SIG-M5 (cell line): Measurements from ENCODE around the gene MAPKAP1.

Source experiments
- DNase-seq: peaks from one replicate; lab custom pipeline; 2025; lab: John Stamatoyannopoulos, UW

The MAPKAP1 gene

DNA sequence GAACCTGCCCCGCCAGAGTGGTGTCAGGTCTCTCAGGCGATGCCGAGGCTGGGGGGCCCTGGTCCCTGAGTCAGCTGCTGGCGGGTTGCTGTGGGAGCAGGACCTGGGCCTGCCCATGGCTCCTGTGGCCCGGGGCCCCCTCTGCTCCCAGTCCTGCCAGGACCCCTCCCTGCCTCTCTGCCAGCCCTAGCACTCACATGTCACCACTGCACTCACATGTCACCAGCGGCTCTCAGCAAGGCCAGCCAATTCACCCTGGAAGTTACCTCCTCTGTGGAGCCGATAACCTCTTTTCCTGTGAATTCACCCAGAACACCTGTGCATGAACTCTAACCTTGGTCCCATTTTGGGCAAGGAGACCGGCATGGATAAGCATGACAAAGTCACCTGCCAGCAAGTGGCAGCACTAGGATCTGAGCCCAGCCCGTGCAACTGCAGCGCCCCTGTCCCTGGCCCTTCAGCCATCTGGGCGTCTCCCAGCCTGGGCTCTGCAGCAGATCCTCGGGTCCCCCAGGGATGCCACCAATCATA lies 275.2 kb downstream of the MAPKAP1 start:
- no peak for DNase-seq

DNA sequence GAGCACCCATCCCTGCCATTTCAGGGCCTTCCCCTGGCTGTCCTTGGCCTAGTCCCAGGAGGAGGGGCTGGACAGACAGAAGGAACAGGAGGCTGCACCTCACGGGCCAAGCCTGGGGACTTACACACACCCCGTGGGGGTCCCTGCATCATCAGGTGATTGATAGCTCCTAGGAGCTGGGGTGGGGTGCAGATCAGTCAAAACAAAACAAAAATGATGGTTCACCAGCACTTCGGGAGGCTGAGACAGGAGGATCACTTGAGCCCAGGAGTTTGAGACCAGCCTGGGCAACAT lies 276.0 kb downstream of the MAPKAP1 start:
- no peak for DNase-seq

DNA sequence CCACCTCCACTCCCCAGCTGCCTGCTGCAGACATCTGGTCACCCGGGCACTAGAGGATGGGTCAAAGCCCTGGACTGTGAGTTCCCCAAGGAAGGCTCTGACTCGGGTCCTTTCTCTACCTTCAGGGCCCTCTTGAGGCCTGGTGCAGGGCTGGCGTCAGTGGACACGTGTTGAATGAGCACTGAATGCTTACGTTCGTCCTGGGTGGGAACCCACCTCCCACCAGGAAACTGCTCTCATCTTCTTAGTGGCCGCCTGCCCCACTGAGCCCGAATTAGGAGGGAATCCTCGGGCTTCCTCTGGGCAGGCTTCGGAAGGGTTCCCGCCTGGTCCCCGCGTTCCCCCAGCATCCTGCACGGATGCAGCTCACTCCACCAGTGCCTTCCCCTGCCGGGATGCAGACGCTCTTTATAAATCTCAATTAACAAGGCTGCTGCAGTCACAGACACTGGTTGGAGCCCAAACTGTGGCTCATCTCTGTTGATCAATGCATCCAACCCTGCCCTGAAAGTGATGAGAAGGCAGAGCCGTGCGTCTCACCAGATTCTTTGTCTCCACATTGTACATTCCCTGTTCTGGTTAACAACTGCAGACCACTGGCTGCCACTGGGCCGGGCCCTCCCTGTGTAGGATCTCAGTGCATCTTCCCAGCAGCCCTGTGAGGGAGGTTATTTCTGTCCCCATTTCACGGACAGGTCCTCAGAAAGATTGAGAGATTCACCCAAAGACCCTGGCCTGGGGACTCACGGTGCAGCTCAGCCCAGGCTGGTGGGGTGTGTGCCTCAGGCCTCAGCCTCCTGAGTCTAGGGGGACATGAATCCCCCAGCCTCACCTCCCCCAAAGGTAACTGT lies 276.6 kb downstream of the MAPKAP1 start:
- DNase-seq: no peak

DNA sequence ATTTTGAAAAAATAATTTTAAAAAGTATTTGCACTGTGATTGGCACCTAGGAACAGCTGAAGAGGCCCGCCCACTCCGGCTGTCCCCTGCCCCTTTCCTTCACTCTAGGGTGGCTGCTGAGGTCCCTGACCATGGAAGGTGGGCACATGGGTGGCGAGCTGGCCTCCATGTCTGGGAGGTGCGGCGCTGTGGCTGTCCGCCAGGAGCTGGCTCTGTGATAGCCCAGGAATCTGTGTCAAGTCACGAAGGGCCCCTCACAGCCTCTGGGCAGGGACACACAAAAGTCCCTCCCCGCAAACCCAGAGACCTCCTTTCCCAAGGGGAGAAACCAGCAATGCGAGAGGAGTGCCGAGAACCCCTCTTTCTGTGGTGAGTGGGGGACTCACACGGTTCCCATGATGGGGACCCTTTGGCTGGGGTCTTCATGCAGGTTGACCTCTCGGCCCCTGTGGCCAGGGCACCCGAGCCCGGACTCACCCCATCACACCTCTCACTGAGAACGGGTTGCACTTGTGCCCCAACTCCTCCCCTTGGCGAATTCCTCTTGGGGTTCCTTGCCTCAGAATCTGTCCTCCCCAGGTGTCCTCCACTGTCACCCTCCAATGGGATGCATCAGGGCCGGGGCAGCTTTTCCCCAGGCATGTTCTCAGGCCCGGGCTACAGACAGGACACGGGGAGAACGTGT lies 277.4 kb downstream of the MAPKAP1 start:
- DNase-seq: no peak

DNA sequence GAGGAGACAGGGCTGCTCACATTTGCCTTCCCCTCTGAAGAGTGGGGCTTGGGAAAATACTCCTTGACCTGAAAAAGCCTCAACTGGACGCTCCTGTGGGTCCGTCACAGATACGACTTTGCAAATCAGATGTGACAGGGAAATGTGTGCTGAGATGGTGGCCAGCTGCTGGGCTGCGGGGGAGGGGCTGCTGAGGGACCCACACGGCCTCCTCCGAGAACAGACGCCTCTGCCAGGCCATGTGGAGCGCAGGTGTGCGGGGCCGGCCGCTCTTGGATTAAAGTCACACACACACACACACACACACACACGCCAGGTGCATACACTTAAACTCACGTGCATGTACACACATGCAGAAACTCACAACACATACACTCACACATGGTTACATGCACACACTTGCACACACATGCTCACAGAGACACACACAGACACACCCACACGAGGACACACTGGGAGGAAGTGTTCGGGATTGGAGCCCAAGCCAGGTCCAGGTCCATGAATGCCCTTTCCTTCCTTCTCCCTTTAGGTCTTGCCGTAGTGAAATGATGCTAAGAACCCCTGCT lies 278.0 kb downstream of the MAPKAP1 start:
- DNase-seq: no peak

DNA sequence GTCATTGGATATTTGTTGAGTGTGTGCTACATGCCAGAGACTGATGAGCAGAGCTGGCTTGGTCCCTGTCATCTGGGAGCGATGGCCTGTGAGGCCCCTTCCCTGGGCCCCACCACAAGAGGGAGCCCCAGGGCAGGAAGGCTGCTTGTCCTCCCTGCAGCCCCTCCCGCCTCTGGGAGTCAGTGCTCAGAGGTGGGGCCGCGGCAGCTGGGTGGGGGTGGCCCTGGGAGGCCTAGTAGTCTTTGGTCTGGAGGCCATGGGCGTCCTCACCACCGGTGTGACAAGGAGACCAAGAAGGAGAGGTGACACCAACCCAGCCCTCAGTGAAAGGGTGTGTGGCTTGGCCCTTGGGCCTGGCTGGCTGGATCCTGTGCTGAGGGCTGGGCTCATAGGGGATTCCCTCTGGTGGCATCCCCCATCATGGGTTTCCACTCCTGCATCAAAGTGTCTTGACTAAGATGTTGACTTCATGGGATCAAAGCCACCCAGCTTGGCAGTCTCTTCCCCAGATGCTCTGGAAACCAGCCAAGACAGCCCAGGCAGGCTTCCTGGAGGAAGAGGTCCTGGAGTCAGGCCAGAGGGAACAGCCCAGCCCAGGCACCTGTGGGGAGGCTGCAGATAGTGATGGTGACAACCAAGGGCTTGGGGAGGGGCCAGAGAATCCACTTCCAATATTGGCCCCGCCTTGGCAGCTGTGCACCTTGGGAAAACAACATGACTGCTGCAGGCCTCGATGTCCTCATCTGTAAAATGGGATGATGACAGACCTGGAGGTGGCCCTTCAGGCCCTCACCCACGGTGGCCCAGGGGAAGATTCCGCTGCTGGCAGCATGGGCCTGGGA lies 278.7 kb downstream of the MAPKAP1 start:
- no peak for DNase-seq

DNA sequence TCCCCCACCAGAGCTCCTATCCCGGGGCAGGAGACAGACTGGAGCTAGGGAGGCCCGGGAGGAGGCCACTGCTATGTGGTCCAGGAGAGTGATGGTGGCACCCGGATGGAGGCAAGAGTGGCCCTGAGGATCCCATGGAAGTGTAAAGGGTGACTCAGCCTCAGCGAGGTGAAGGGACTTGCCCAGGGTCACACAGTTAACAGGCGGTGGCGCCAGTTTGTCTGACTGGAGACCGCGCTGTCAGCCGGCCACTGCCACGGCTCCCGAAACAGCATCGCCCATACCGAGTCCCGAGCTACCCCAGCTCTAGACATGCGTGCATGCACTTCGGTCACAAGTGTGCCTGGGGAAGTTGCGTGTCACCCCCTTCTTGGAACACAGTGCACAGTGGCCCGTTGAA lies 279.5 kb downstream of the MAPKAP1 start:
- DNase-seq: no peak

DNA sequence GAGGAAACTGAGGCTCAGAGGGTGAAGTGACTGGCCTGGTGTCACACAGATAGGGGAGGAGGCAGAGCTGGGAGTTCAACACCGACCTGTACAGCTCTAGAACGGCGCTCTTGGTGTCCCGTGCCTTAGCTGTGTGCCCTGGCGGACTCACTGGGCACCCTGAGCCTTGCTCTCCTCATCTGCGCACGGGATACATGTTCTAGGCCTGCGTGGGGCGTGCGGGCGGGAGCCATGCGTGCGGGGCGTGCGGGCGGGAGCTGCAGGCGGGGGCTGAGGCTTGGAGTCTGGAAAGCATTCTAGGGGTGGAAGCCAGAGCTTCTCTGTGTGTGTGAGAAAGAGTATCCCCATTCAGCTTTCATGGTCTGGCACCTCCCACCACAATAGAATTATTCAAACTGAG lies 280.1 kb downstream of the MAPKAP1 start:
- no peak for DNase-seq

DNA sequence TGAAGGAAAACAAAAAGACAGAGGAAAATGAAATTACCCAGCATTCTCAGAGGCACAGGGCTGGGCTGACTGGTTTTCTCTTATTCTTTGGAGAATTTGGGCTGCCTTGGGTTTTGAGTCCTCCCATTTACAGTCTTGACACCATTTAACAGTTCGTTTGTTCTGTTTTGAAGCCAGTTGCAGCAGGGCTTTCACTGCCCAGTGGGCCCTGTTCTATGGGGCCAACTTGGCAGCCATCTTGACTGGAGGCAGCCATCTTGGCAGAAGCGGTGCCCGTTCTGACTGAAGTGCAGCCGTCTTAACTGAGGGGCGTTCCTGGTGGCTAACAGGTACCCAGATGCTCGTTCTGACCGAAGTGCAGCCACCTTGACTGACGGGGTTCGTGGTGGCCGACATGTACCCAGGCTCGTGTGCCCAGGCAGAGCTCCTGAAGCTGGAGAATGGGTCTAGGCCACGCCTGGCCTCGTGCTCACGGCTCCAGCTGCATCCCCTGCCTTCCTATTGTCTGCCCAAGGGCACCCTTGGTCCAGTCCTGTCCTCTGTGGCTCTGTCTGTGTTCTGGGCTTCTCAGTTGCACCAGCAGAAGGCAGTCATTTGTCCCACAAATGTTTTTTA lies 281.0 kb downstream of the MAPKAP1 start:
- DNase-seq: no peak

DNA sequence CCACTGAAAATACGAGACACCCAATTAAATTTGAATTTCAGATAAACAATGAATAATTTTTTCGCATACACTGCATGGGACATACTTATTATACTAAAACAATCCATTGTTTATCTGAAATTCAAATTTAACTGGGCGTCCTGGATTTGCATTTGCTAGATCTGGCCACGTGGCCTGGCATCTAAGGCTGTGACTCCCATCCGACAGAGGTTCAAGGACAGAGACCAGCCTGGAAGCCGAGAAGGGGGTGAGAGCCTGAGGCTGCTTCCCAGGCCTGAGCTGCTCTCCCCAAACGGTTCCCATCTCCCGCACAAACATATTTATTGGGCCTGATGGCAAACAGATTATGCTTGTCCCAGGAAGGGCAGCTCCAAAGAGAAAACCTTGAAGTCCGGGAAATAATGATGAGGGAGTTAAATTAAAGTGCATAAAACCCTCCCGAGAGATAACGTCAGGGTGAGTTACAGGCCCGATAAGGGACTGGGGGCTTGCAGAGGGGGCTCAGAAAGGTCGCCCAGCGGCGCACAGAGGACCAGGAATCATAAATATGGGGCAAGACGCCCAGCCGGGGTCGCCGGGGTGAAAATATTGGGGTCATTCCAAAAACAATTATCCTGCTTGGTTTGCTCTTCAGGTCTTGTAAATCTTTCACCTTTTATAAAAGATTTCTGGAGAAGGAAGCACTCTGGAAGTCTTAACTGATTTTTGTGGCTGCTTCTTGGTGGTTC lies 281.7 kb downstream of the MAPKAP1 start:
- no peak for DNase-seq

DNA sequence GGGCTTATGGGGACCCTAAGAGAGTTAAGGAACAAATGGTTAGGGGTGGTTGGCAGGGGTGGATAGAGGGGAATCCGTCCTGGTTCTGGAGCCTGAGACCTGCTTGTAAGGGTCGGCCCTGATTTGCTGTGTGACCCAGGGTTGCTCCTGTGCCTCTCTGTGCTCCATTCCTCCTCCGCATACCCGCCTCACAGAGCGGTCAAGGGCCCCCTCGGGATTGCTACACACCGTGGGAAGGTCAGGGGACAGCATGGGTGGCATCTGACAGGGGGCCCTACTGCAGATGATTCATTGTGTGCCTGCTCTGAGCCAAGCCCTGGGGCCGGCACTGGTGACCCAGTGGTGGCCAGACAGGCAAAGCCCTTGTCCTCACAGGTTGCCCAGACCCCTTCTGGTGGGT lies 283.0 kb downstream of the MAPKAP1 start:
- DNase-seq: no peak

DNA sequence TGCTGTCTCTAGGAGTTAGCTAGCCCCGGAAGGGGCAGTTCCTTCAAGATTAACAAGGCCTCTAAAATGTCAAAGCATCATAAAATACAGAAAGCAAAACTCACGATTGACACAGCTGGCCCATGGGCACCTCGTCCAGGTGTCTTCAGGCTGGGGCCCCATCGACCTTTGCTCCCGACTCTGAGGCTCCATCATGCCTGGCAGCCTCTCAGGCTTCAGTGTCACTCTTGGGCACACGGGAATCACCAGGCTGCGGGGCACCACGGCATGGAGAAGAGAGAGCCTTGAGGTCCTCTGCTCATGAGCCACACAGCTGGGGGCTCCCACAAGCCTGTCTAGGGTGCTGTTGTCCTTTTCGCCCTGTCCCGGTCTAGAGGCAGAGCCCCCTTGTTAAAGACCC lies 284.2 kb downstream of the MAPKAP1 start:
- DNase-seq: no peak

DNA sequence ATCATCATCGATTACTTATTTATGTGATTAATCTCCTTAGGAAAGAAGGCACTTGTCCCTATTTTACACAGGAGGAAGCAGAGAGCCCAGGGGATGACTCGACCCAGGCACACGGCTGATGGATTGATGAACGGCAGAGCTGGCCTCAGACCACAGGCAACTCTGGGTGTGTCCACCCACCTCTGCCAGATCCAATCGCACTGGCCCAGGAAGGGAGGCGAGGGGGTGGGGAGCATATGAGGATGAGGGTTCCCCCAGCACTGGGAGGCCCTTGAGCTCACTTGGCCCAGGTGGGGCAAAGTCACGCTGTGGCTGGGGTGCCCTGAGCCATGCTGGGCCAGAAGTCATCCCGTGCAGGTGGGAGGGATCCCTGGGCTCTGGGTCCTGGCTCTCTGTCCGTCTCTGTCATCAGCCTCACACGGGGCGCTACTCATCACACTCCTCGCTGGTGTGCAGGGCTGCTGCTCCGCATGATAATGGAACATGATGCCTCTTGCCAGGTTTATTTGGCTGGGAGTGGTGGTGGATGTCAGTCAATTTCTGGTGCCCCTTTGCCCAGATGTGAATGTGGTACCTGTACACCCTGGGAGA lies 285.3 kb downstream of the MAPKAP1 start:
- DNase-seq: no peak

DNA sequence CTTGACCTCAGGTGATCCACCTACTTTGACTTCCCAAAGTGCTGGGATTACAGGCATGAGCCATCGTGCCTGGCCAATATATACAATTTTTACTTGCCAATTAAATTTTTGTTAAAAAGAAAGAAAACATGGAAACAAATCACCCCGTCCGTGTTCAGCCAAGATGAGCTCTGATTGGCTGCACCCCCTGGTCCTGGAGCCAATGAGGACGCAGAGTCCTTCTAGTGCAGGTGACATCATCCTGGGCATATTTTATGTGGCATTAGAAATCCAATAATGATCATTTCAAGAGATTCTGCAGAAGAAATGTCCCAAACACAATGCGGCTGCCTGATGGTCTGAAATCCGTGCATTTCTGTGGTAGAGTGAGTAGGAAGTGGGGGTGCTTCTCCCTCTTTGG lies 285.8 kb downstream of the MAPKAP1 start:
- no peak for DNase-seq

DNA sequence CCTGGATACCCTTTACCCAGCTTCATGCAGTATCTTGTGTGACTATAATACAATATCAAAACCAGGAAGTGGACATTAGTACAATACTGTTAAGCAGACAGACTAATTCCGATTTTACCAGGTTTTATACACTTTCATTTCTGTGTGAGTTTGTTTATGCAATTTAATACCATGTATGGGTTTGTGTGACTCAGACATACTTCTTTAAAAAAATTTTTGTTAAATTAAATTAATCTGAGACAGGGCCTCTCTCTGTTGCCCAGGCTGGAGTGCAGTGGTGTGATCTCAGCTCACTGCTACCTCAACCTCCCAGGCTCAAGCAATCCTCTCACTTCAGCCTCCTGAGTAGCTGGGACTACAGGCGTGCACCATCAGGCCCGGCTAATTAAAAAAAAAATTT lies 288.6 kb downstream of the MAPKAP1 start:
- DNase-seq: no peak

DNA sequence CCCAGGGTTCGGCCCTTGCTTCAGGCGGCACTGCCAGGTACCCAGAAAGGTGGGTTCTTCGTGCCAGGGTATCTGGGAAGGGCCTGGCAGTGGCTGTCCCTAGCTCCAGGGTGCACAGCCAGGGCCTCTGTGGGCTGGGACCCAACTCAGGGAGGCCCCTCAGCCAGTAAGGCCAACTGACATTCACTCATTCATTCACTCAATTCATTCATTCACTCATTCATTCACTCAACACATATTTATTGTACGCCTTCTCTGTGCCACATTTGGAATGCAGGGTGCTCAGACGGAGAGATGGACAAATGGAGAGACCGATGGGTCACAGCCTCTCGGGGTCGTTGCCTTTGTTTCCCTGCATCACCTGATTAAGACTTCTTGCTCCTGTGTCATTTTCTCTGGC lies 290.5 kb downstream of the MAPKAP1 start:
- no peak for DNase-seq

DNA sequence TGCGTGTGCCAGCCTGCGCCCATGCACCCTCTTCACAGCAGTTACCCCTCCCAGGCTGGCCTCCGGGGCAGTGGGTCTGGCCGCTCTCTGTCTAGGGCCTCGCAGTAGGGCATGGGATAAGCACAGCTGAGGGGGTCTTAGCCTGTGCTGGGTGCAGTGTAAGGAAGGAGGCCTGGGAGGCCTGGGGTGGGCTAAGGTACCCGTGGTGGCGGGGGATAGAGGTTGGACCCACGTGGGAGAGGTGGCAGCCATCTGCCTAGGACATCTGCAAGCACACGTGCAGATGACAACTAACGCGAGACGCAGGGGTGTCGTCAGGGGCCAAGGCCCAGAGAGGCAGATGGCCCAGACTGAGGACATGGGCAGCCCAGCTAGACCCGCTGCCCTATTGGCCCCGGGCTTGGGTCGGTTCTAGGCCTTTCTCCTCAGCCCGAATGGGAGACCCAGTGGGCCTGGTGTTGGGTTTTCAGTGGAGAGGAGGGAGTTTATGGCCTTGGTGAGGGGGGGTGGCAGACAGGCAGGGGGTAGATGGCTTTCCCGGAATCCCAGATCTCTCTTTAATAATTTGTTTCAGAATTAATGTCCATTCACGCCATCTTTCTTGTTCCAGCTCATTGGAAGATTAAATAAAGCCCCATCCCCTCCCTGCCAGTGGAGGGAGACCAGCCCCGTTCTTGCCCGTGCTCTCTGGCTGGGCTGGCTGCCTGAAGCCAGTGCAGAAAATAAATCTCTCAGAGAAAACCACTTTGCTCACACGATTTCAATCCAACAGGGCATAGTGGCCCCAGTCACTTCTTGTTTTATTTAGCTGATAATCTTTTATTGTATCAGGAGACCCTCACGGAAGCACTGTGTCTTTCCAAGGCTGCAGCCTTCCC lies 291.2 kb downstream of the MAPKAP1 start:
- DNase-seq: no peak

DNA sequence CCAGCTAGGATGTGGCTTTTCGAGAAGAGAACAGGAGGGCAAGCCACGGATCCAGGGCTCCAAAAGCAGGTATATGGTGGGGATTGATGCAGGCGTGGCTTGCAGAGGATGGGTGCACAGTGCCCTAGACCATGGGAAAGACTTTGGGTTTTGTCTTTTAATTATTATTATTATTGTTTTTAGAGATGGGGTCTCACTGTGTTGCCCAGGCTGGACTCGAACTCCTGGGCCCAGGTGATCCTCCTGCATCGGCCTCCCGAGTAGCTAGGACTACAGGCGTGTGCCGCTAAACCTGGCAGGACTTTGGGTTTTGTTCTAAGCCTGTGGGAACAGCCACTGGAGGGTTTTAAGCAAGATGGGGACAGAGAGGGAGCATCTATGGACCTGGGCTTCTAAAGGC lies 293.4 kb downstream of the MAPKAP1 start:
- DNase-seq: no peak

DNA sequence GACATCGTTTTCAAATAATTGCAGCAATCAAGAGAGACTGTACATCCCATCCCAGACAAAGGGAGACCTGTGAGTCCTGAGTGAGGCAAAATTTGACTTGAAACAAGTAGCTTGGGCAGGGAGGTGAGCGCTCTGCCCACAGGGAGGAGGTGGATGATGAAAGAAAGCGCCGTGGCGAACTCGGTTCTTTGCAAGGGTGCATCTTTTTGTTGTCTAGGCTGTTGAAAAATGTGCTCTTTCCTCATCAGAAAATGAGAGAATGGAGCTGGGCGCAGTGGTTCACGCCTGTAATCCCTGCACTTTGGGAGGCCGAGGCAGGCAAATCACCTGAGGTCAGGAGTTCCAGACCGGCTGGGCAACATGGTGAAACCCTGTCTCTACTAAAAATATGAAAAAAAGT lies 294.8 kb downstream of the MAPKAP1 start:
- DNase-seq: no peak
